ENCODE data around the gene AP4E1.
"Not testable (repeated sequence)": the region's sequence is repeated elsewhere in the genome, so short reads cannot be mapped to it uniquely, and the experiment has no call there.

AP4E1 gene

GRCh38 chr15:51030649-51031316 lies 122.3 kb downstream of the AP4E1 start:
- no peak for DNase-seq

GRCh38 chr15:51037474-51037873 lies 129.0 kb downstream of the AP4E1 start:
- not testable (repeated sequence) for DNase-seq

- no peak for DNase-seq
Measured at GRCh38 chr15:51038162-51038973, 129.9 kb downstream of the AP4E1 start.

DNA sequence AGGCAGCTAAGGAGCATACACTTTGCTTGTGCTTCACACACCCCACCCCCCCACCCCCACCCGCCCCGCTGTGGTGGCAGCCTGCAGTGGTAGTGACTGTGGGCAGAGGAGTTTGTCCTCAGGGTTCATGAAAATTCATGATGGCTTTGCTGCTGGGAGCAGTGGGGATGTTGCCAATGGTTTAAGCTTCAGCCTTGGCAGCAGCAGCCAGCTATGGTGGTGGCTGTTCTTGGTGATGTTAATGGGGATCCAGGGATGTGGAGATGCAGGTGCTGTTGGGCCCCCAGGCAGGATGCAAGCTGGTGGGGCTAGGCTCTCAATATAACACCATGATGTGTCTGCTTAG lies 130.5 kb downstream of the AP4E1 start:
- no peak for DNase-seq

DNA sequence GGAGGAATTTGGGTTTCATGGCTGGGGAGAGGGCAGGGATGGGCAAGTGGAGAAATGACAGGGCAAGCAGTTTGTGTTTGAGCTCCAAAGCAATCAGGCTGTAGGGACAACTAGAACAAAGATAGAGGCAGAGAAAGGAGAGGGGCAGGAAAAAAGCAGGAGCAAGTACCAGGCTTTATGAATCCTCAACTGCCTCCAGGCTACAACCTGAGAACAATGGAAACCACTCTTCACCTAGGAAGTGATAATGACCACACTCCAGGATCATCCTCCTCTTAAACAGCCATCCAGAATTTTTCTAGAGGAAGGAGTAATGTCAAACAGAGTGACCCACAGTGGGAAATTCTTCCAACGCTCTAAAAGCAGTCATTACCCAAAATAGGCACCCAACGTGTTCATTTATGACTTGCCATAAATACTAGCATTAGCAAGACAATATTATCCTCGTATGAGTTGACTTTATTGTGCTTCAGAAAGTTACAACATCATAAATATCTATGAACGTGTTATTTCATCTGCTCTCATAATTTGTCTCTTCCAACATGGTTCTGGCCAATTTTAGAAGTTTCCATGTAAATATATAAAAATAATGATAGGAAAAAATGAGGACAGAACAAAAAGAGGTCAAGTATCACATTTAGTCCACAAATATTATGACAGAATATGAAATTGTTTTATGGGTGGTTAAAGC lies 135.7 kb downstream of the AP4E1 start:
- no peak for DNase-seq

DNA sequence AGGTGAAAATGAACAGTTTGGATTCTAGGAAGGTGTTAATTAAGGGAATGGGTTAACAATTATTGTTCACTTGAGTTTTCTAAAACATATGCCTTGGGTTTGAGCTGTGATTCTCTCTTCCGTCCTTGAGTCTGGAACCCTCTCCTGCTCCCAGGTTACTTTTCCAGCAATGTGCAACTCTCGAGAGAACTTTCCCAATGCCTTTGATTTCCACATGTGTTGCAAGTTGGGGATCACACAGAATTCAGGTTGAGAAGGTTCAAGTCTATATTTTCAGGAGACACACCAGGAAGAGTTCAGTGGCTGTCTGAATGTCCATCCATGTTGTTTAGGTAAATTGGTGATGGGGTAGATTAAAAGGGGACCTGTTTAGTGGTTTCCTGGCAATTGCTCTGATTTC lies 137.5 kb downstream of the AP4E1 start:
- no peak for DNase-seq

DNA sequence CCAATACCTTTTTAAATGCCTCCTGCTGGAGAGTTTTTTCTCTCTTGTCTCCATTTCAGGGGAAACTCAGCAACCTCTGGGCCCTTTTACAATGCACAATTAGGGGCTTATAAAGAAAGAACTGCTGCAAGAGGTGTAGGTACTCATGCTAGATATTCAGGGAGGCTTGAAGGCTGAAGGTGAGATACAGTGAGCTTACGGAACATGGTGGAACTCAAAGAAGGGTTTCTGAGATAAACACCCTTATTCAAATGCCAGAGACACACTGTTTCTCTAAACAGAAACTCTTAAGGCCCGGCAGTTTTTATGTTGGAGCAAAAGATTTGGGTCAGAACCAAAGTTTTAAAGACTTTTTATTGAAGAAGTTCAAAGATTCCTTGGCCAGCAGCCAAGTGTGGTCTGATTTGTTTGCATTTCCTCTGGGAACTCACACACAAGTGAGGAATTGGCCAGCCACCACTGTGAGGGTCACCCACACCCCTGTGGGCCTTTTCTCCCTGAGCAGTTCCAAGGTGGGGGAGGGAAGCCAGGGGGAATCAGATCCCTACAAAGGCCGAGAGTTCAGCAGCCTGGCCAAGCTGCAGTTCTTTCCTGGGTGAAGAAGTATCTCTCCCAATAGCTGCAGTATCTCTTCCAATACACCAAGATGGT lies 138.4 kb downstream of the AP4E1 start:
- no peak for DNase-seq

DNA sequence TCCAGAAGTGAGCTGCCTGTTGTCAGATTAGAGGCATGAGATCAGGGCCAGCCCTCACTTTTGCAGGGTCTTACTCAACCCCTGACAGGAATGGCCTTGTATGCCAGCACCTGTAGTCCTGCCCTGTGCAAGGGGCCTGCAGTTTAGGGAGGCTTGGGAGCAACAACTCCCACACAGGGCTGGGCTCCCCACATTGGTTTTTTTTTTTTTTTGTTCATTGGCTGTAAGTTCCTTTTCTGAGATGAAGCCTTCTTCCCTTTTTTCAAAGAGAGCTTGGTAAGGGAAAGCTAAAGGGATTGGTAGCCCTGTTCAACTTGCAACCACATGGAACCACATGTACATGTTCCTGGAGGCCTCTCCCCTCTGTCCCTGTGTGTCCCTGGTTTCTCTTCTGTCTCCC lies 139.8 kb downstream of the AP4E1 start:
- no peak for DNase-seq

DNA sequence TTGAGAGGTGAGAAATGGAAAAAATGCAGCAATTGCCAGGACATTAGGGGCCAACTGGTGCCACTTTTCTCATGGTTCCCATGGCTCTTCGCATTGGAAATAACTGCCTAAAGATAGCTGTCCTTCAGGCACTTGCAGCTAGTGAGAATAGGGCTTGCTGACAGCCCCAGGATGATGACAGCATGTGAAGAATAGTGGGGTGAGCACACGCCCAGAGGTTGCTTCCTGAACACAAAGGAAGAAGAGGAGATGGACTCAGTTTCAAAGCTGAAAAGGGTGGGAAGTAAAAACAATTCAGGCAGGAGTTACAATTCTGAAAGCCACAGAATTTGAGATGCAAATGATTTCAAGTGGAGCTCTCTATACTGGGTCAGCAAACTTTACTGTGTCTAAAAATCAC lies 140.6 kb downstream of the AP4E1 start:
- no peak for DNase-seq

DNA sequence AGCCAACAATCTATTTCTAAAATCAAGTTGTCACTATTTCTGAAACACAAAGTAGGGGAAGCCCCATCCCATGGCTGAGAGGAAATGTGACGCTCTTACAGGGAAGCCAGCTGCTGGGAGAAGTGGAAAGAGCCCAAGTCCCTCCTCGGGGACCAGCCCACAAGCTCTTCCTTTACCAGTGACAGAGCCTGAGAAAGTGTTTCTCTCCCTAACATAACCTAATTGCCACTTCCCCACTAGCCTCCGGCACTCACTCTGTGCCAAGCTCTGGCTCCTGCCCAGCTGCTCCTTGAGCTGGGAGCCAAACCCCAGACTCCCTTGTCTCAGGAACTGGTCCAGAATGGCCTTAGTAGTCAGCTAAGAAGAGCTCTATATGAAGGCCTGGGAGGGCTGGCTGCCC lies 143.3 kb downstream of the AP4E1 start:
- DNase-seq: no peak

DNA sequence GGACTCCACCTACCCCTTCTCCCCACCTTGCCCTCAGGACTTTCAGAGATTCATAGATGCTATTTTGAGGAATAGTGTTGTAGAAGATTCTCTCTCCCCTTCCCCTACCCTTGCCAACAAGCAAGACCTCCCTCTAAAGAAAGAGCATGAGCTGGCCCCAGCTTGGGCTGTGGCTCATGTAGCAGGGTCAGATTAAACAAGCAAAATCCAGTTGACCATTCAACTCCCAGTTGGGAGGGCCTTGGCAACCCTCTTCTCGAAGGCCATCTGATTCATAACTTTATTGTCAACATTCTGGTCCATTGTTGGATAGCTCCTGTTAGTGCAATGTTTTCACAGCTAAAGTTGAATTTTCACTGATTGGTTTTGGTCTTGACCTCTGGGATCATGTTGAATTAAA lies 145.1 kb downstream of the AP4E1 start:
- DNase-seq: no peak

- no peak for DNase-seq
Measured at GRCh38 chr15:51054535-51054934, 146.1 kb downstream of the AP4E1 start.
